ENCODE results near the gene CATSPER1.

The CATSPER1 gene

DNA sequence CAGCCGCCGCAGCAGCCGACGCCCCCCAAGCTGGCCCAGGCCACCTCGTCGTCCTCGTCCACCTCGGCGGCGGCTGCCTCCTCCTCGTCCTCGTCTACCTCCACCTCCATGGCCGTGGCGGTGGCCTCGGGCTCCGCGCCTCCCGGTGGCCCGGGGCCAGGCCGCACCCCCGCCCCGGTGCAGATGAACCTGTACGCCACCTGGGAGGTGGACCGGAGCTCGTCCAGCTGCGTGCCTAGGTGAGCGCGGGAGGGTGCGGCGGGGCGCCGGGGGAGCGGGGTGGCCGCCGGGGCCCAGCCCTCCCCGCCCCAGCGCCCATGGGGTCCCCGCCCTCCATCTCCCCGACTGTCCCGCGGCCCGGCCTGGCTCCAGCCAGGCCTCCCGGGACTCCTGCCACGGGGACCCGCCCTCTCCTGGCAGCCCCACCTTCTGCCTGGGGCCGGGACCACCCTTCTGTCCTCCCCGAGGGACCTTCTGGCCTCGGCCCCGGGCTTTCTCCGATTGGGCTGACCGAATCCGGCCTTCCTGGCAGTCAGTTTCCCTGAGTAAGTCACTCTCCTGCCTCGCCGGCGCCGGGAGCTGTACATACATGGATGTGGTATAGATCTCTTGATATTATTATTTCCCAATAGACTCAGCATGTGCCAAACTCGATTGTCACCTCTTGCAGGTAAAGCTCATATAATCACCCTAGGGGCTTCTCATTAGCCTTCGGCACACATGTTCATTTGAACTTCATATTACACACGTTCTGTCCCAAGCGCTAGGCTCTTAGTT lies 44.5 kb upstream of the CATSPER1 start:
- peaks cover 9 to 45% (median 42%) of the 10 kb centered on the region in 4 experiments for H3K36me3 ChIP-seq (ENCODE audit: control insufficient read depth in 4 of 4, insufficient read depth in 4 of 4, low read length in 3 of 4)
- CTCF ChIA-PET, result interaction anchor here (0.7 to 5.8 kb wide), 10 partner anchors 11 to 71 kb away, joined by 3 to 71 read pairs (median 3); no protein-coding TSS in a partner anchor
- POLR2A ChIA-PET, result interaction anchor here (1.0 to 3.7 kb wide), 3 partner anchors 10 to 63 kb away, joined by 3 to 17 read pairs (median 6); partner anchors contain the start of gene SF3B2

DNA sequence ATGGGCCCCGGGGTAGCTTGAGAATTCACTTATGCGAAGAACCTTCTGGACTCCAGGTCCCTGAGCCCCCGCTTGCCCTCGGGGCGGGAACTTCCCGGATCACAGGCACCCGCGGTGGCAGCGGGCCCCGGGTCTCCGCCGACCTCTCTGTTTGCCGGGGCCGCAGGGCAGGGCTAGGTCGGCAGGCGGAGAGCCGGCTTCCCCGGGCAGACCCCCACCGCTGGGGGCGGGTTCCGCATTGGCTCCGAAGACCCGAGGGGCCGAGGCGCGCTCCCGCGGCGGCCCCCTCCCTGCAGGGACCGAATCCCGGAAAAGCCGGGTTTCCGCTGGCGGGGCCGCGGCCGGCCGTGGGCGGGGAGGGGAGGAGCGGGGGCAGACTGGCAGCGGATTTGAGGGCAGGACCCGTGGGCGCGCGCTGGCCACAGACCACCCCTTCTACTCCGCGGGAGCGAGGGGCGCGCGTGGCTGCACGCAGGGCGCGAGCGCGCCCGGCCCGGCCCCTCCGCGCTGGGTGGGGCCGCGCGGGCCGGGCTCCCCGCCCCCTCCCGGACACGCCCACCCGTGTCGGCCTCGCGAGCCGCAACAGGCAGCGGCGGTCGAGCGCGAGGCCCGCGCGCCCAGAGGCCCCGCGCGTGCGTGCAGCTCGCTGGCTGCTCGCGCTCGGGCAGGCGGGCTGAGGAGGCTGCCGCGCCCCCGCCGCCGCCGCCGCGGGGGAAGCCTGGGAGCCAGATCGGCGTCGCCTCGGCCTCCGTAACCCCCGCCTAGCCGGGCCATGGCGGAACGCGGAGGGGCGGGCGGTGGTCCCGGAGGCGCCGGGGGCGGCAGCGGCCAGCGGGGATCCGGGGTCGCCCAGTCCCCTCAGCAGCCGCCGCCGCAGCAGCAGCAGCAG lies 43.7 kb upstream of the CATSPER1 start, which contains the start of gene PACS1:
Gene PACS1, plus strand, starts transcription at position 558 of the 889 bp plus-strand sequence. Its CDS starts 215 bp downstream, at position 773.
- ChIA-PET CTCF (interaction anchor here (0.7 to 9.5 kb wide), 20 partner anchors 11 to 181 kb away, joined by 3 to 99 read pairs (median 8); partner anchors contain the start of genes GAL3ST3 and SF3B2), POLR2A (interaction anchor here (1.0 to 3.7 kb wide), 4 partner anchors 11 to 65 kb away, joined by 3 to 17 read pairs (median 5); partner anchors contain the start of gene SF3B2)
- H3K36me3 ChIP-seq (ENCODE audit: control insufficient read depth in 4 of 4, insufficient read depth in 4 of 4, low read length in 3 of 4), result peaks cover 9 to 53% (median 44%) of the 10 kb centered on the region in 4 experiments
- 0% methylated on average over 100 of the region's 120 CpGs for WGBS (ENCODE audit: insufficient coverage)
- peak; percentile 82 to 92 (median 90) for DNase-seq
- no peaks in the 10 kb centered on the region for H3K9me3 ChIP-seq (ENCODE audit: control extremely low read depth in 1 of 5, control insufficient read depth in 4 of 5, insufficient read depth in 2 of 5, low read depth in 1 of 5, low read length in 4 of 5)
- peak within 1 kb of the TSS; percentile 38 to 83 for H3K27ac ChIP-seq (ENCODE audit: insufficient read depth in 1 of 2, low read depth in 1 of 2, low read length in 2 of 2, poor library complexity in 1 of 2, severe bottlenecking in 2 of 2)
- peak within 1 kb of the TSS; percentile 74 to 92 (median 88) for H3K4me3 ChIP-seq (ENCODE audit: control insufficient read depth in 1 of 7, extremely low read depth in 1 of 7, insufficient read depth in 4 of 7, low read depth in 2 of 7, low read length in 6 of 7)
- peaks cover 22 to 60% (median 41%) of the 10 kb centered on the region in 4 experiments for H3K4me1 ChIP-seq (ENCODE audit: control extremely low read depth in 1 of 4, control insufficient read depth in 4 of 4, insufficient read depth in 4 of 4, low read length in 3 of 4)
- H3K27me3 ChIP-seq (replicated peaks in 2 of 5; ENCODE audit: control insufficient read depth in 4 of 5, insufficient read depth in 5 of 5, low read length in 4 of 5), result no peaks in the 10 kb centered on the region

More for the DNA sequence above, 44.5 kb upstream of the CATSPER1 start:
- no peaks in the 10 kb centered on the region for H3K9me3 ChIP-seq (ENCODE audit: control extremely low read depth in 1 of 5, control insufficient read depth in 4 of 5, insufficient read depth in 2 of 5, low read depth in 1 of 5, low read length in 4 of 5)
- DNase-seq, result no peak
- 0% methylated on average over 42 of the region's 60 CpGs for WGBS (ENCODE audit: insufficient coverage)
- no peaks in the 10 kb centered on the region for H3K27me3 ChIP-seq (replicated peaks in 2 of 5; ENCODE audit: control insufficient read depth in 4 of 5, insufficient read depth in 5 of 5, low read length in 4 of 5)
- peak overlapping the region; percentile 38 to 83 for H3K27ac ChIP-seq (ENCODE audit: insufficient read depth in 1 of 2, low read depth in 1 of 2, low read length in 2 of 2, poor library complexity in 1 of 2, severe bottlenecking in 2 of 2)
- H3K4me3 ChIP-seq (ENCODE audit: control insufficient read depth in 1 of 7, extremely low read depth in 1 of 7, insufficient read depth in 4 of 7, low read depth in 2 of 7, low read length in 6 of 7), result peak overlapping the region; percentile 74 to 92 (median 88)
- peaks cover 22 to 60% (median 41%) of the 10 kb centered on the region in 4 experiments for H3K4me1 ChIP-seq (ENCODE audit: control extremely low read depth in 1 of 4, control insufficient read depth in 4 of 4, insufficient read depth in 4 of 4, low read length in 3 of 4)

DNA sequence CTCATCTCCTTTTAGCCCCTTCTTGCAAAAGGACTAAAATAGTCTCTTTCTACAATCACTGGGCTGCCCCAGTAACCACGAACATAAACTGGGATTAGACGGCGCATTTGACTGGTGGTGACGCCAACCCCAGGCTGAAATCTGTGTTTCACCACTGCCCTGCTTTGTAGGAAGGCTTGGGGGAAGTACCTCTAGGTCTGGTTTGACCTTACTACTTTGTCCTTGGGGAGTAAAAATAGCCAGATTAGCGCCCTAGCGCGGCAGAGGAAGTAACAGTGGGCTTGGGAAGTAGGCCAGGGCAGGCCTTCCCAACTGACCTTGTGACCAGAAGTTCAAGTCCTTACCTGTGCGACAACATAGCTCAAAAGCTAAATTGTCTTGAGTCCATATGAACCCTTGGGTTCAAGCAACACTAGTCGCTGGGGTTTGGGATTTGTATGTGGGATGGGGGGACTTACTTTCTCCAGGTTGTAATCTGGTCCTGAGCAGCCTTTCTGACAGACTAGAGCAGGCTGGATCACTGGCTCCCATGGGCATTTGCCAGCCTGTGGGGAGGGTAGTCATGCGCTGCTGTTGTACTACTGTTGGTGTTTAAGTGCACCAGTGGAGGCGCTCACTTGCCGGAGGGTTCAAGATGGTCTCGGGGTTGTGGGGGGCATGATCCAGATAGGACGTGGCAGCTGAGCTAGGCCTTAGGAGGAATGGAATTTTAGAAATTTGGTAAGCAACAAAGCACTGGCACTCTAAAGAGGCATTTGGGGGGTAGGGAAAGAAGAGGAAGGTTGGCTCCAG lies 42.8 kb upstream of the CATSPER1 start:
- peak; percentile 51 to 75 (median 67) for DNase-seq
- Histone ChIP-seq H3K4me1 (ENCODE audit: control extremely low read depth in 1 of 4, control insufficient read depth in 4 of 4, insufficient read depth in 4 of 4, low read length in 3 of 4) (peaks cover 22 to 60% (median 41%) of the 10 kb centered on the region in 4 experiments), H3K27ac (ENCODE audit: insufficient read depth in 1 of 2, low read depth in 1 of 2, low read length in 2 of 2, poor library complexity in 1 of 2, severe bottlenecking in 2 of 2) (peak overlapping the region in 1 of 2 experiments; percentile 73), H3K9me3 (ENCODE audit: control extremely low read depth in 1 of 5, control insufficient read depth in 4 of 5, insufficient read depth in 2 of 5, low read depth in 1 of 5, low read length in 4 of 5) (no peaks in the 10 kb centered on the region), H3K4me3 (ENCODE audit: control insufficient read depth in 1 of 7, extremely low read depth in 1 of 7, insufficient read depth in 4 of 7, low read depth in 2 of 7, low read length in 6 of 7) (peak overlapping the region; percentile 74 to 92 (median 88)), H3K27me3 (replicated peaks in 2 of 5; ENCODE audit: control insufficient read depth in 4 of 5, insufficient read depth in 5 of 5, low read length in 4 of 5) (no peaks in the 10 kb centered on the region), H3K36me3 (ENCODE audit: control insufficient read depth in 4 of 4, insufficient read depth in 4 of 4, low read length in 3 of 4) (peaks cover 9 to 59% (median 44%) of the 10 kb centered on the region in 4 experiments)
- ChIA-PET POLR2A (interaction anchor here (1.0 to 3.7 kb wide), 2 partner anchors 12 to 66 kb away, joined by 4 to 17 read pairs; no protein-coding TSS in a partner anchor), CTCF (interaction anchor here (0.7 to 9.5 kb wide), 27 partner anchors 10 to 184 kb away, joined by 3 to 99 read pairs (median 5); partner anchors contain the start of genes GAL3ST3 and SF3B2)
- 44% methylated on average over 12 of the region's 14 CpGs for WGBS (ENCODE audit: insufficient coverage)

DNA sequence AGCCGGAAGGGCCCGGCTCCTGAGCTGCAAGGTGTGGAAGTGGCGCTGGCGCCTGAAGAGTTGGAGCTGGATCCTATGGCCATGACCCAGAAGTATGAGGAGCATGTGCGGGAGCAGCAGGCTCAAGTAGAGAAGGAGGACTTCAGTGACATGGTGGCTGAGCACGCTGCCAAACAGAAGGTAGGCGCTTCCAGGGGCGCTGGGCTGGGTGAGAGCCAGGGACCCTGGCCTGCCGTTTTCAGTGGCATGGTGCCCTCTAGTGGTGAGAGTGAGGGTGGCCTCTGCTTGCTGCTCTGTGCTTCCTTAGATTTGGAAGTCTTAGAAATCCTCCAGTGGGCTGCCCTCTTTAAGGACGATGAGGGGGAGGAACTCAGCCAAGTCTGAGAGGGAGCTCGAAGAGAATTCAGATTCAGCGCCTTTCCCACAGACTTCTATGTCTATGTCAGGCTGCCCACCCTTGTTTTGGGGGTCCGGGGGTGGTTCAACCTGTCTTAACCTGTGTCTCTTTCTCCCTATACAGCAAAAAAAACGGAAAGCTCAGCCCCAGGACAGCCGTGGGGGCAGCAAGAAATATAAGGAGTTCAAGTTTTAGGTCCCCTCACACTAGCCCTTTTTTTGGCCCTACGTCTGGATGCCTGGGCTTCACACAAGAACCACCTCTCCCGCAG lies 42.0 kb upstream of the CATSPER1 start:
- Histone ChIP-seq H3K4me3 (ENCODE audit: control insufficient read depth in 1 of 7, extremely low read depth in 1 of 7, insufficient read depth in 4 of 7, low read depth in 2 of 7, low read length in 6 of 7) (peak overlapping the region in 1 of 7 experiments; percentile 0), H3K27me3 (replicated peaks in 2 of 5; ENCODE audit: control insufficient read depth in 4 of 5, insufficient read depth in 5 of 5, low read length in 4 of 5) (no peaks in the 10 kb centered on the region), H3K4me1 (ENCODE audit: control extremely low read depth in 1 of 4, control insufficient read depth in 4 of 4, insufficient read depth in 4 of 4, low read length in 3 of 4) (peaks cover 22 to 59% (median 41%) of the 10 kb centered on the region in 4 experiments), H3K9me3 (ENCODE audit: control extremely low read depth in 1 of 5, control insufficient read depth in 4 of 5, insufficient read depth in 2 of 5, low read depth in 1 of 5, low read length in 4 of 5) (no peaks in the 10 kb centered on the region), H3K27ac (ENCODE audit: insufficient read depth in 1 of 2, low read depth in 1 of 2, low read length in 2 of 2, poor library complexity in 1 of 2, severe bottlenecking in 2 of 2) (no peak overlapping the region), H3K36me3 (ENCODE audit: control insufficient read depth in 4 of 4, insufficient read depth in 4 of 4, low read length in 3 of 4) (peaks cover 9 to 65% (median 48%) of the 10 kb centered on the region in 4 experiments)
- WGBS (ENCODE audit: insufficient coverage), result 60% methylated on average over 15 of the region's 17 CpGs
- ChIA-PET POLR2A (interaction anchor here (3.7 kb wide), 1 partner anchor 13 kb away, joined by 17 read pairs; no protein-coding TSS in a partner anchor), CTCF (interaction anchor here (0.6 to 9.5 kb wide), 35 partner anchors 9 to 378 kb away, joined by 3 to 99 read pairs (median 5); partner anchors contain the start of genes BANF1, EIF1AD, GAL3ST3 and SF3B2)
- peak; percentile 83 to 88 (median 84) for DNase-seq

DNA sequence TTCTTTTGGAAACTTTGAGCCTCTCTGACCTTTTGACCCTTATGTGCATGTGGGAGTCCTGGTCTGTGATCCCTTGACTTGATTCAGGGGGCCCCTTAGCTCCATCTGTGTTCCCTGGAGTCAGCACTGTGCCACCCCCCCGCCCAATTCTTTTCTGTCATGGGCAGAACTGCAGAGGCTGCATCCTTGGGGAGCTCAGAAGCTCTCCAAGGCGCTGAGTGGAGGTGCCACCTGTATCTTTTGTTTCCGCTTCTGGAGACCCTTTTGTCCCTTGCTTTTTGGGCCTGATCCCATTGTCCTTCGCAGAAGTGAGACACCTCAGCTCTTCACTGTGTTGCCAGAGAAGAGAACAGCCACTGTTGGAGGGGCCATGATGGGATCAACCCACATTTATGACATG lies 41.4 kb upstream of the CATSPER1 start:
- no peak for DNase-seq
- ChIA-PET POLR2A (interaction anchor here (1.1 kb wide), 1 partner anchor 59 kb away, joined by 3 read pairs; no protein-coding TSS in a partner anchor), CTCF (interaction anchor here (0.6 to 9.5 kb wide), 26 partner anchors 9 to 377 kb away, joined by 3 to 99 read pairs (median 5); partner anchors contain the start of genes BANF1, EIF1AD, GAL3ST3 and SF3B2)
- WGBS (ENCODE audit: insufficient coverage), result 86% methylated on average over 4 of the region's 4 CpGs
- Histone ChIP-seq H3K27ac (ENCODE audit: insufficient read depth in 1 of 2, low read depth in 1 of 2, low read length in 2 of 2, poor library complexity in 1 of 2, severe bottlenecking in 2 of 2) (no peak overlapping the region), H3K4me1 (ENCODE audit: control extremely low read depth in 1 of 4, control insufficient read depth in 4 of 4, insufficient read depth in 4 of 4, low read length in 3 of 4) (peaks cover 22 to 54% (median 41%) of the 10 kb centered on the region in 4 experiments), H3K36me3 (ENCODE audit: control insufficient read depth in 4 of 4, insufficient read depth in 4 of 4, low read length in 3 of 4) (peaks cover 12 to 65% (median 49%) of the 10 kb centered on the region in 4 experiments), H3K4me3 (ENCODE audit: control insufficient read depth in 1 of 7, extremely low read depth in 1 of 7, insufficient read depth in 4 of 7, low read depth in 2 of 7, low read length in 6 of 7) (no peak overlapping the region), H3K27me3 (replicated peaks in 2 of 5; ENCODE audit: control insufficient read depth in 4 of 5, insufficient read depth in 5 of 5, low read length in 4 of 5) (no peaks in the 10 kb centered on the region), H3K9me3 (ENCODE audit: control extremely low read depth in 1 of 5, control insufficient read depth in 4 of 5, insufficient read depth in 2 of 5, low read depth in 1 of 5, low read length in 4 of 5) (no peaks in the 10 kb centered on the region)
